Stimulated activated naive CD4-positive, alpha-beta T cell (primary cell): ENCODE results near the gene GPR183.

Source experiments
- DNase-seq, 6 experiments: peaks; one replicate each; lab custom pipeline; 2025; lab: John Stamatoyannopoulos, UW

Gene GPR183, protein sequence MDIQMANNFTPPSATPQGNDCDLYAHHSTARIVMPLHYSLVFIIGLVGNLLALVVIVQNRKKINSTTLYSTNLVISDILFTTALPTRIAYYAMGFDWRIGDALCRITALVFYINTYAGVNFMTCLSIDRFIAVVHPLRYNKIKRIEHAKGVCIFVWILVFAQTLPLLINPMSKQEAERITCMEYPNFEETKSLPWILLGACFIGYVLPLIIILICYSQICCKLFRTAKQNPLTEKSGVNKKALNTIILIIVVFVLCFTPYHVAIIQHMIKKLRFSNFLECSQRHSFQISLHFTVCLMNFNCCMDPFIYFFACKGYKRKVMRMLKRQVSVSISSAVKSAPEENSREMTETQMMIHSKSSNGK

GRCh38 chr13:99307247-99307646 is at the start of gene GPR183:
TSS of gene GPR183 (minus strand) at chr13:99307399. CDS start at chr13:99296145, 11,254 bp downstream.
- DNase-seq: peak in 3 of 6 experiments; percentile 72 to 81 (median 81)

DNA sequence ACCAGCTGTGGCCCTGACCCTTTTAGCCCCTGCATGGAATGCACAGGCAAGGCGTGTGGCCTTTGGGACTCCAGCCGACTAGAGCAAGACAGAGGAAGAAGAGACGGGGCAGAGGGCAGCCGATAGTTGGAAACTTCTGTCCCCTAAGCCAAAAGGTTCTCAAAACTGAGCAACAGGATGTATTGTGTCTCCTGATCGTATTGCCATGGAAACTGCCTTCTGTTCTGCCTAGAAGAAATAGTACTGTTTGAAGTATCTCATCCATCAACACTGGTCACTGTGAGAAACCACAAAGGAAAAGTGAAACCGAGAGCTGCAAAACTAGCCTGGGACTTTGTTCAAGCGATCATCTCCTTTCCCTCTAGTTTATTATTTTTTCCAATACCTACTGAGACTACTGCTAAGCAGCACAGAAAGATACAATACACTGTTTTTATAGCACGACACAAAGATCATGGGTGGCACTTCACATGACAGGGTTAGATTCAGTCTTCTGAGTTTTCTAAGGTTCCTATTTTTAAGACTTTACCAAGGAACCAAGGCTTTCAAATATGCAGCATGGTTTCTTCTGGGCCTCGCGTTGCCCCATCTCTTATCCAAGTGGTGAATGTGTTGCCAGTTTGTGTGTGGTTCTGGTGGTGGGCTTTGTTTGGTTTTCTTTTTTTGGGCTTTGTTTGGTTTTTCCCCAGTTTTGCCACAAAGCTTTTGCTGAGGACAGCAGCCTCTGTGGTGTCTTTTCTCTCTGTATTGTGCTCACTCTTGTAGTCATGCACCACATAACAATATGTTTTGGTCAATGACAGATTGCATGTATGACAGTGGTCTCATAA is 49.3 kb upstream of the GPR183 start:
- DNase-seq: peak; percentile 61 to 93 (median 76)

- DNase-seq: no peak
These were observed 48.7 kb upstream of the GPR183 start for GRCh38 chr13:99356012-99356261.

DNA sequence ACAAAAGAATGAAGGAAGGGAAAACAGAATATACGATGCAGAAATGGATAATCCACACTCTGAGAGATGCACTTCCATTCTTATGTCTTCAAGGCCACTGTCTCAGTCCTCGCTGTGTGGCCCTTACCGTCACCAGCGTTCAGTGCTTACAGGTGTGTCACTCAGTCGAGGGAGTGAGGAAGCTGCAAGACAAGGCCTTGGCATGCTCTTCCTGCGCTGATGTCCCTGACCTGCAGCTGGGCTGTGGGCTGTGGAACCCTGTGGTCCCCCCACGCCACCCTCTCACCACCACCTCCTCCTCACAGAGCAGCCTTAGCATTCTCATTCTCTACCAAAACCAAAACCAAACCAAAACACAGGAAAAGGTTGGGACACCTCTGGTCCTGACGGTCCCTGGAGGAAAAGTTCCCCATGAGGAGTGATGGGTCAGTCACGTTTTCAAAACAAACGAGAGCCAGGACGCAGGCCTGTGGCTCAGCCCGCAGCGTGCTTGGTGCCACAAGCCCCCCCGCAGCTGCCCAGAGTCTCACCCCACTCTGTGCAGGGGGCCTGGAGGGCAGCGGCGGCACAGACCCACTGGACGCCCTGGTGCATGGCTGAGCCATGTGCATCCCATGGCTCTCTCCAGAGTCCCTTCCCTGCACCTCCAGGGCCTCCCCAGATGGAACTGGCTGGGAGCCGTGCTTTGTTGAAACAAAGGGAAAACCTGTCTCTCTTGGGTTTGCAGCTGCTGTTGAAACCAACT is 48.2 kb upstream of the GPR183 start:
- peak in 1 of 6 experiments; percentile 42 for DNase-seq

- DNase-seq: peak in 1 of 6 experiments; percentile 14
These were observed 47.3 kb upstream of the GPR183 start for GRCh38 chr13:99354371-99354951.

GRCh38 chr13:99353836-99354235 is 46.6 kb upstream of the GPR183 start:
- no peak for DNase-seq

- DNase-seq: no peak
These were observed 46.0 kb upstream of the GPR183 start for GRCh38 chr13:99353246-99353600.

DNA sequence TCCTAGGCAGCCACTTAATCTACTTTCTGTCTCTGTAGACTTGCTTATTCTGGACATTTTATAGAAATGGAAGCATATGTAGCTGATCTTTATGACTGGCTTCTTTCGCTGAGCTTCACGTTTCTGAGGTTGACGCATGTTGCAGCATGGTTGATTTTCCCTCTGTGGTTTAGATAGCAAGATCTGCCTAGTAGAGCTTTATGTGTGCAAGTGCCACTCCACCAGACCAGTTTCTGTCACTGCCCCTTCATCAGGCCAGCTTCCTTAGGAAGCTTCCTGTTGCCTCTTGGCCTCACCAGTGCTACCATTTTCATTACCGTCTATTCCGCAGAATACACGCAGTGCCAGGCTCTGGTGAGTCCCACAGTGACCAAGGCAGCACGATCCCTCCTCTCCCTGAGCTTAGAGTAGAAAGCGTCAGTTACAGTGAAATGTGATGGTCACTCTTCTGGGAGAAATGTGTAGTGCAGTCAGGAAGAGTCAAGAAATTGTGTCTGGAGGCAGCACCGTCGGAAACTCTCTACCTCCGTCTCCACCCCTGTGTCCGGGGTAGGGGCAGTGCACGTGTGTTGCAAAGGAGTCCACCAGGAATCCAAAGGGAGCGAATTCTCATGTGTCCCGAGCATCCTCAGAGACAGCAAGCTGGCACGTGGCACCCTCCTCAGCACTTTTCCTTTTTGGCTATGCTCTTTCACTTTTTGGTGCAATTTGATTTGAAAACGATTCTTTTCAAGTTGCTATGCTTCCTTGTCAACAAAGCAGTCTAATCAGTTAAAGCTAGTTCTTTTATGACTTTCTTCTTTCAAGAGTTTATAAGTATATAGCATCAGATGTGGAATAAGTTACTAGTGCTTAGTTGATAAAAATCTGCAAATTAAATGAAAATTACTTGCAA is 45.4 kb upstream of the GPR183 start:
- DNase-seq: peak in 3 of 6 experiments; percentile 50 to 59 (median 58)

- DNase-seq: peak in 4 of 6 experiments; percentile 21 to 81 (median 76)
These were observed 44.6 kb upstream of the GPR183 start for GRCh38 chr13:99351772-99352171.

- DNase-seq: no peak
These were observed 43.0 kb upstream of the GPR183 start for GRCh38 chr13:99350191-99350590.

DNA sequence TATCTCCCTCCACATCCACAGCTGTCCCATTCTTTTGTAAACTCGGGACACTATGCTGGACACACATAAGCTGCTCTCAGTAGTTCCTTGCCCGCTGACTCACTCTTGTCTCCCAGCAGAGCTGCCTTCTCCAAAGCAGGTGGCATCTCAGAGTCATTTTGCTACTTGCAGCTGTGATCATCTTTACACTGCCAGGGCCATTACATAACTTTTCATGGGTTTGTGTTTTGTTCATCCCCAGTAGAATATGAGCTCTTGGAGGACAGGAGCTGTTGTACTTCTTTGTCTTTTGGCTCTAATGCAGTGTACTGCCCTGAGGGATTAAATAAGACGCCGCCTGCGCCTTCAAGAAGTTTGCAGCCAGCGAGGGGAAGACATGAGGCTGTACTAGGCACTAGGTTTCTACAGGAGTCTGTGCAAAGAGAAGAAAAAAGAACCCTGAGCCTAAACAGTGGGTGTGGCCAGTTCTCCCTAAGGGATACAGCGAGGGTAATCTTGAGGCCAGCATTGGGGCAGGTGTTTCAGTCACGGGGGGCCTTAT is 40.8 kb upstream of the GPR183 start:
- no peak for DNase-seq

GRCh38 chr13:99347335-99347878 is 40.2 kb upstream of the GPR183 start:
- no peak for DNase-seq

- no peak for DNase-seq
These were observed 39.3 kb upstream of the GPR183 start for GRCh38 chr13:99346335-99347042.

- DNase-seq: no peak
These were observed 38.1 kb upstream of the GPR183 start for GRCh38 chr13:99345345-99345744.

DNA sequence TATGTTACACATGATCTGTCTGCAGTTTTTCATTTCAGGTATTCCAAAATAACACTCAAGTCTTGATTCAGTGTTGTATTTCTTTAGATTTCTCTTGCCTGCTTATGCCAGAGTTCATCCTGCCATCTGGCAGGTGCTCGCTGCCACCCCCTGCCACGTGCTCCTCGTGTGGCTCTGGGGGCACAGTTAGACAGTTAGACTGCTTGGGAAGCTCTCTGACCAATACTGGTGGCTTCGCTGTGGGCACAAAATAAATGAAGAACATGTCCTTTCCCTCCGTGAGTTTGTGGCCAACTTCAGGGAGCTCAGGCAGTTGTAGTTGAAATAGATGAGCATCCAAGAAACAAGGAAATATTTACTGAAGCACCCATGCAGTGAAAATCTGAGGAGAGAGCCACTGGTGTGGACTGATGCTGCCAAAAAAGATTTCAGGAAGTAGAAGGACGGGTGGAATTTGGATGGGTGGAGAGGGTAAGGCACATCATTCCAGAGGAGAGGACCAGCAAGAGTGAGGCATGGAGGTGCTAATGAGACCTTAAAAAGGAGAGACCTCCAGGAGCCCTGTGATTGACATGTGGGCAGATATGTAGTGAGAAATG is 37.5 kb upstream of the GPR183 start:
- no peak for DNase-seq

DNA sequence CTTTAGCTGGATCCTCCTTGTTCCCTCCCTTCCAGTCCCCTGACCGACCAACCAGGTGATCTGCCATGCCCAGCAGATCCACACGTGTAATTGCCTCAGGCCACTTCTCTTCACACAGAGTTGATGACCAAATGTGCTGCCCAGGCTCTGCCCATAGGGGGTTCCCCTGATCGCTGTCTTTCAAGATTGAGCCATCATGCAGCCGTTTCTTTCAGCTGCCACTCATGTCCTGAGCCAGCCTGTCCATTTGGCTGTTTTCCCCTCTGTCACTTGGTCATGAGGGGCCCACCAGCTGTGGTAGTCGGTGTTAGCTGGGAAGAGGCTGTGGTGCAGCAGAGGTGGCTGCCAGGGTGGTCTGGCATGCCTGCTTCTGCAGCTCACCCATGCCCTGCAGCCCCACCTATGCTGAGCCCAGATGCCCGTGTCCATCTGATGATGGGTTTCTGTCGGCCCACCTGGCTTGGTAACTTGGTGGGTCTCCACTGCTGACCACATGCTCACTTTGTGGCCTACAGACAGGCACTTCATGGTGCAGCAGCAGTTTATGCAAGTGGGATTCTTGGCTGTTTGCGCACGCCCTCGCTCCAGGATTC is 35.6 kb upstream of the GPR183 start:
- DNase-seq: no peak

DNA sequence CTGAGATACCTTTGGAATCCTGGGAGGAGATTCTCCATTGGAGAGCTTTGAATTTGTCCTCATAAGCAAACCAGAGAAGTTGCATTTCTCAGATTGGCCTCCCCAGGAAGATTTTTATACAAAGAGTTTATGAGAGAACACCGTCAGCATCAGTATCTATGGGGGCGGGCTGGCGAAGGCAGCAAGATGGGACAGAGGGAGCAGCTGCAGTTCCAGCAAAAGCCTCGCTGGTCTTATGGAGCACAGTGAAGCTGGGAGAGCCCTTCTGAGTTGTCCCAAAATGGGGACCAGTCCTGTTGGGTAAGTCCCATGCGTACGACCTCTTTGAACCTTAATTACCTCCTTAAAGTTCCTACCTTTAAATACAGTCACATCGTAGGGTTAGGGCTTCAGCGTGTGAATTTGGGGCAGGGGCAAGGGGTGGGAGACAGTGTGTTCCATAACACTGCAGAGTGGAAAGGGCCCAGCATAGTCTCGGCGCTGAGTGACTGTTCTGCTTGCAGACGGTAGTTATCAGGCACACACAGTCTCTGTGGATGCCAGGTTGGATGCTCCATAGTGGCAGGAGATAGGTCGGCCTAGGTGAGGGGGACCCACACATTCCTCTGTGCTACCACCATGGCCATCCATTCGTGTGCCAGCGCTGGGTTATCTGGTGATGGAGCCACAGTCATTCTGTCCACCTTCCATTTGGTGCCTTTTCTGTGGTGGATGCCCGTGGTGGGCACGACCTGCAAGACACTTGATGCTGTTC is 34.9 kb upstream of the GPR183 start:
- no peak for DNase-seq

- no peak for DNase-seq
These were observed 33.4 kb upstream of the GPR183 start for GRCh38 chr13:99340638-99341037.
